NCI-H82 (cell line): Measurements from ENCODE around the gene EIF3L.

Experiments used
- DNase-seq: peaks from one replicate; lab custom pipeline; 2025; lab: John Stamatoyannopoulos, UW

EIF3L gene

GRCh38 chr22:37926771-37927636 is 77.8 kb downstream of the EIF3L start:
- no peak for DNase-seq

- DNase-seq, result no peak
Measured at GRCh38 chr22:37927637-37927936, 78.4 kb downstream of the EIF3L start.

GRCh38 chr22:37929390-37929789 is 80.2 kb downstream of the EIF3L start:
- DNase-seq, result no peak

GRCh38 chr22:37930270-37930951 is 81.2 kb downstream of the EIF3L start:
- DNase-seq, result peak; percentile 9

GRCh38 chr22:37930952-37931440 is 81.8 kb downstream of the EIF3L start:
- DNase-seq, result no peak

GRCh38 chr22:37931893-37932389 is 82.7 kb downstream of the EIF3L start:
- peak; percentile 50 for DNase-seq

GRCh38 chr22:37932401-37932800 is 83.2 kb downstream of the EIF3L start:
- DNase-seq, result no peak

- DNase-seq, result no peak
Measured at GRCh38 chr22:37932821-37933578, 83.8 kb downstream of the EIF3L start.

- peak; percentile 86 for DNase-seq
Measured at GRCh38 chr22:37933711-37934376, 84.6 kb downstream of the EIF3L start.
